GM18907 (cell line): ENCODE results near the gene THSD4.

ENCODE experiments used
- ATAC-seq: cut with Tn5 transposase; IDR thresholded peaks from one replicate; pipeline ENCODE4 v1.9.1; 2021; ENCODE audit warnings: mild to moderate bottlenecking, moderate library complexity; ENCODE audit not compliant: unreplicated experiment

THSD4 gene

DNA sequence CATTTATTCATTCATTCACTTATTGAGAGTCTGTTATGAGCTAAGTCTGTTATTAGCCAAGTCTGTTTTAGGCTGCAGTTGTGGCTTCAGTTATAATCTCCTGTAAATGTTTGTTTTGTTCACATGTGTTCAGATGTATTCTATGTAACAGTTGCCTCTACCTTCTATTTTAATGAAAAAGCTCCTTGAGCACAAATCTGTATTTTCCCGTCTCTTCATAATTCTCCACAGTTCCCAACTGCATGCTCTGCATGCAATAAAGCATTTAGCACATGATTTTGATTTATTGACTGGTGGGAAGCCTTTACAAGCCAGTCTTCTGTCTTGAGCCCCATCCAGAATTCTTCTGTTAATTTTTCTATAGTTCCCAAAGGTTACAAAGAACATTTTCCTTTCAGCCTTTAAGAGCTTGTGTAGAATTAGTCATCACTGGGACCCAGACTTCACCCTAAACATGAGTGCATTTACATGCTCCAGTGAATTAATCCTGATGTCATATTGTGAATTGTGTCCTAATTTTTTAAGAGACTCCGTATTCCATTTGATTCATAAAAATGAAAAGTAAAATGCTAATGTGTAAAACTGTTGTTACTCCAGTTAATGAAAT, 572.7 kb downstream of the THSD4 start:
- ATAC-seq: no peak

DNA sequence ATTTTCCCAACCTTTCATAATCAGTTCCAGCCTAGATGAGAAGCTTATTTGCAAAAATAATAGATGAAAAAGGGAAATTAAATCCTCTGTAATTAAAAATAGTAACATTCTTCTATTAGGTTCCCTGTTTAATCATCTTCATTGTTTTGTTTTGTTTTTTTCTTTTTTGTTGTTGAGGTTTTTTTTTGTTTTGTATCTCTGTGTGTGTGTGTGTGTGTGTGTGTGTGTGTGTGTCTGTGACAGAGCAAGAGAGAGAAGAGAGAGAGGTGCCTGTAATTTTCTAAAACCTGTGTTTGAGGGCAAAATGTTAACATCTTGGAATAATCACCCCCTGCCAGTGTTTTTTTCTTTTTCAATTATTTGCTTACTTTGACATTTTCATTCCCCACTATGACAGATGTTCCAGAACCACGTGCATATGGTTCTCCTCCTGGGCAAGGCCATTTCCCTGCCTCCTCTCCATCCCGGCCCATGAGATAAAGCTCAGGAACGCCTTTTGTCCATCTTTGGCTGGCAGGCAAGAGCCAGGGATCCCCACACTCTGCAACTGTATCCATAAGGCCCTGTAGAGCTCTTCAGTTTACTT, 573.3 kb downstream of the THSD4 start:
- no peak for ATAC-seq

DNA sequence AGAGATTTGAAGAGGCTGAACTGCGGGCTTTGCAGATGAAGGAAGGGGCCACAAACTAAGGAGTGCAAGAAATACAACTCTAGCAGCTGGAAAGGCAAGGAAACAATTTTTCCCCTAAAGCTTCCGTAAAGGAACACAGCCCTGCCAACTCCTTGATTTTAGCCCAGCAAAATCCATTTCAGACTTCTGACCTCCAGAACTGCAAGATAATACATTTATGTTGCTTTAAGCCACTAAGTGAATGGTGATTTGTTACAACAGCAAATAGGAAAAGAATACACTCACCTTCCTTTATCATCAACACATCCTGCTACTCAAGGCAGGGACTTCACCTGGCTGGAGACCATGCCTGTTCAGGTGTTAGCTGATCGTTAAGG, 575.8 kb downstream of the THSD4 start:
- no peak for ATAC-seq

DNA sequence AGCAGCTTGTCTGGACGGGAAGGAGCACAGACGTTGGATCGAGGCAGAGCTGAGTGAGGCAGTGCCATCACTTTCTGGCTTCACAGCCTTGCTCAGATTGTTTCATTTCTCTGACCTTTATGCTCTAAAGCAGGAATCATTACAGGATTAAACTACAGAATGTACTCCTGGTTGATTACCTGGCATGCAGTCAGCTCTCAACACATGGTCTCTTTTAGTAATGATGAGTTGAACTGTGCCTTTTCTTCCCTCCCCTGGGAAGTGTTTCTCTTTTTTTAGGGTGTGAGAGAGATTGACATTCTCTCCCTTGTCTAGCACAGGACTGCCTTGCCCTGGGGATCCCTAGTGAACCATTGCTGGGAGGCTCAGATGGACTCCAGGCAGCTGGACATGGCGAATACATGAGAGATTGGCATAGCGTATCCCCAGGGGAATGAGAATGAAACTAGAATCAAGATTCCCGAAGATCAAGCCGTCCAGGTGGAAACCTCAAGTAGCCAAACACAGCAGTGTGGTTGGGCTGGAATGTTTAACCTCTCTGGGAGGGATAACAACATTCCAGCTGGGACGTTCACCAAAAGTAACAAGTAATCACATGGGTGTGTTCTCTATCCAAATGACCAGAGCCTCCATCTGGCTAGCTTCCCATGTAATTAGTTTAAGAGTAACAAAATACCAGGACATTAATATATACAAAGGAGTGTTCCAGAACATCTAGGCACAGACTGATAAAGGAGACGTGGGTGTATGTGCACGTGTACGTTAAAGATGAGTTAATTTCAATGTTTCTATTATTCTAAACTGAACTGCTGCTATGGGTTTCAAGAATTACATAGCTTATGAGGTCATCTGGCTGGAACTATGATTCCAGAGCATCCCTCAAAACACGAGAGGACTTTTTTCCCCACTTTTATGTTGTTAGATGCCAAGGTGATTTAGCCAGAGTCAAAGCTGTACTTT, 576.5 kb downstream of the THSD4 start:
- no peak for ATAC-seq

DNA sequence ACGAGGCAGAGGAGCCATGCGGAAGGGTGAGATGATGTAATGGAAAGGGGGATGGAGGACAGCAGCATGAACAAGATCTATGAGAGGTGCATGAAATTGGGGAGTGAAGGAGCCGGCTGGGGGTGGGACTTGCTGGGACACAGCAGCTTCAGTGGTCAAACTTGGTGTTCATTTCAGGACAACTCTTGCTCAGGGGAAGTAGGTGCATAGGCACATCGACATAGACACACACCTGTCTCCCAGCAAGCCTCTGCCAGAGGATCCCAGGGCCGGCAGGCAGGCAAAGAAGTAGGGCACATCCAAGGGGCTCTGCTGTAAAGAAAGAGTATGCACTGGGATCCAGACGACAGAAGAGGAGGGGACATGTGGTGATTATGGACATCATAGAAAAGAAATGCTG, 582.0 kb downstream of the THSD4 start:
- ATAC-seq: no peak

GRCh38 chr15:71698030-71698429, 582.8 kb downstream of the THSD4 start:
- ATAC-seq: no peak

DNA sequence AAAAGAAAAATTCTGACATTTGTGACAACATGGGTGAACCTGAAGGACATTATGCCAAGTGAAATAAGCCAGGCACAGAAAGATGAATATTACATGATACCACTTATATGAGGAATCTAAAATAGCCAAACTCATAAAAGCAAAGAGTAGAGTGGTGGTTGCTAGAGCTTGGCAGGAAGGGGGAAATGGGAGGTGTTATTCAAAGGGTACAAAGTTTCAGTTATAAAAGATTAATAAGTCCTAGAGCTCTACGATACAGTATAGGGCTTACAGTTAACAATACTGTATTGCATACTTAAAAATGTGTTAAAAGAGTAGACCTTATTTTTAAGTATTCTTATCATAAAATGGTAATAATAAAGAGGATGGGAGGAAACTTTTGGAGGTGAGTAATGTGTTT, 583.5 kb downstream of the THSD4 start:
- no peak for ATAC-seq

DNA sequence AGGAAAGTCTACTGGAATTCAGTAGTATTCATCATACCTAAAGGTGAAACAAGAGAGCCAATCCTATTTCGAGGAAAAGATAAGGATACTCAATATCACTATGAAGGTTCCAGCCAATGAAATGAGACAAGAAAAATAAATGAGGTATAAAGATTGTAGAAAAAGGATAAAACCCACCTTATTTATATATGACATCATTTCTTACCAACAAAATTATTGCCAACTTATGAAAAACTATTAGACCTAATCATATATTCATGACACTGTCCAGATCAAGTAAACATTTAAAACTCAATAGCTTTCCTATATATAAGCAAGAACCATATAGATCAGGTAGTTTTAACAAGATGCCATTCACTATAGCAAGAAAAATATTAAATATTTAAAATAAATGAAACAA, 584.7 kb downstream of the THSD4 start:
- ATAC-seq: no peak

DNA sequence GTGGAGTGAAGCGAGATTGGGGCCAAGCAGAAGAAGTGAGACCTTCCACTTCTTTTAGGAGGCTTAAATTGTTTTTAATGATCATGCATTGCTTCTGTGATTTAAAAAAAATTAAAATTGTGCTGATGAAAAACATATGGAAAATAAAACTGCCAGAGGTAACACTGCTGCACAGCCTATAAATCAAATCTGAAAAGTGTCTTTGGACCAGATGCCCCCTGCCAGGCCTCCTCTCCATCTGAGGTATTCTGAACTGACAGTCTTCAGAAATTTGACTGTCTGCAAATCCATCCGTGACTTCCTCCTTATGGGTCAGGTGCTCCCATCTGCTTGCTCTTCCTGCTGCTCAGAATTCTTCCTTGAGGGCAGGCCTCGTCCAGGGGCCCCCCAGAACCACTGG, 586.5 kb downstream of the THSD4 start:
- no peak for ATAC-seq

DNA sequence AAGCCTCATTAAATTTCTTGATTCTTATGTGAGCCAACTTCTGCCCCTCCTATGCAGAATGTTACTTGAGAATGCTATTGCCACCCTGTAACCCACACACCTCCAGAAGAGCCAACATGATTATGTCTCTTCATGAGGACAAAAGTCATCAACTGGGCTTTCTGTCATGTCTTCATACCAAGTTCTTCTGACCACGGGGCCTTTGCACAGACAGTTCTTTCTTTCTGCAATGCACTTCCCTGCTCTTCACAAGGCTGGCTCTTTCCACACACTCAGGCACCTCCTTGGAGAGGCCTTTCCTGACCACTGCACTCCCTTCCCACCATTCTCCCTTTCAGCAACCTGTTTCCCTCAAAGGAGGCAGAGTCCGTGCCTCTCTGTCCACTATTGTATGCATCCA, 587.2 kb downstream of the THSD4 start:
- ATAC-seq: no peak

GRCh38 chr15:71705151-71705550, 589.9 kb downstream of the THSD4 start:
- ATAC-seq: no peak

GRCh38 chr15:71706461-71707229, 591.4 kb downstream of the THSD4 start:
- no peak for ATAC-seq

GRCh38 chr15:71707230-71708050, 592.2 kb downstream of the THSD4 start:
- no peak for ATAC-seq

DNA sequence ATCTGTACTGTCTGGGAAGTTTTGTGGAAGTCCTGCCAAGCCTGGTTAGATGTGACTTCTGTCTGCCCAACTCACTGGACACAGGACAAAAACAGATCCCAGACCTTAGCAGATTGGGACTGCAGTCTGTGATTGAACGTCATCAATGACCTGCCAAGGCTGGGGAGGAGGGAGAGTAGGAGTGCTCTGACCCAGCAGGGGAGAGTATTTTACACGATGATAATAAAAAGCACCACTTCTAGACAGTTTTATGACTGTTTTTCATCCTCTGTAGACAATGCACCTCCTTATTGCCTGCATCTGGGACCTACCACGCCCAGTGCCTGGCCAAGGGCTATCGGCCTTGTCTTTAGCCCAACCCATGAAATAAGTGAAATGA, 592.8 kb downstream of the THSD4 start:
- ATAC-seq: no peak

GRCh38 chr15:71708741-71709140, 593.5 kb downstream of the THSD4 start:
- ATAC-seq: no peak

DNA sequence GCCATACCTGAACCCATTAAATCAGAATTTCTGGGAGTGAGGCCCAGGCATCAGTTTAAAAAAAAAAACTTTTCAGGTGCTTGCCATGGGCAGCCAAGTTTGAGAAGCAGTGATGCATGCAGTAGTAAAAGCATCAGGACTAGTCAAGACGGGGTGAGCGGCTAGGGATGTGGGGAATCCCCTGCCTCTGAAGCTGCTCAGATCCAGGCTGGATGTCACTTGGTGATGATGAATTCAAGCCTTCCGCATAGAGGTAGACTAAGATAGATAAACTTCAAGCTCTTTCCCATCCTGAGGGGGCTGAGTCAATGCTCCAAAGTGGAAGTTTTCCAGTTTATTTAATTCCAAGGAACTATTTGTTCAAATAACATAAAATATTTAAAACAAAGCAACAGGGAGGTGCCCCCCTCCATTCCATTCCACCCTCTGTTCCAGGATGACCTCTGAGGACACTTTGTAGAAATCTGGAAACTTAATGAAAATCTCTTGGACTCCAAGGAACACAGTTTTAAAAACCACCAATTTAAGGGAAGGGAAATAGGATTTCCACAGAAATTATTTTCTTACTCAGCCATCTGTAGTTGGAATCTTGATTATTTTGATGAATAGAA, 594.6 kb downstream of the THSD4 start:
- ATAC-seq: no peak

DNA sequence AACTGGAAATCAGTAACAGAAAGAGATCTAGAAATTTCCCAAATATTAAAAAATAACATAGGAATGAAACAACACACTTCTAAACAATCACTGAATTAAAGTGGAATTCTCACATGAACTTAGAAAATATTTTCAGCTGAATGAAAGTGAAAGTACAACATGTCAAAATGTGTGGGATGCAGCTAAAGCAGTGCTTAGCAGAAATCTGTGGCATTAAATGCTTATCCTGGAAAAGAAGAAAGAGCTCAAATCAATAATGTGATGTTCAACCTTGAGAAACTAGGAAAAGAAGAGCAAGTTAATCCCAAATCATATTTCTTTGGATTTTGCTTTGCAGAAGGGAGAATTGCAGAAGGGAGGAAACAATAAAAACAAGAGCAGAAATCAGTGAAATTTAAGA, 596.9 kb downstream of the THSD4 start:
- ATAC-seq: no peak

DNA sequence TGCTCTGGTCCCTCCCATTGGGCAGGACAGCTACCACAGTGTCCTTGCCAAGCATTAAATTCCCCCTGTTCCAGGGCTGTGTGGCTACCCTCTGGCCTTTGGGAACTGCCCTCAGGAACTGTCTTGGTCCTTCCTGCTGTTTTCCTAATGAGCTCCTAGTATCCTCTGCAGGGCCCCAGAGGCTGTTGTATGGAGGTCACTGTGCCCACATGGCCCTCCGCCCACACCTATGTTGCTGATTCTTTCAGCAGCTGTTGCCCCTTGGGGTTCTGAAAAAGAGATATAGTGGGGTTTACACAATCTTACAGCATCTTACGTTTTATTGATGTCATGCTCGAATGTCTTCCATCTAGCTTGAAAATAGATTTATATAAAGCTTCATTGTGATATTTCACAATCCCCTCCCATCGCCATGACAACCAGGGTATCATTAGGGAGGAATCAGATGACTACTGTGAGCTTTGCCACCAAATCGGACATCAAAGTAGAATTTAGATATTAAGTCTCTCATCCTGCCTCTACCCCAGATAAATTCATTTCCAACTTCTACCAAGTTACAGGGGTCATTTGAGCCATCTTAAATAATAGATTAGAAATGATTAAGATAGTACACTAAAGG, 598.0 kb downstream of the THSD4 start:
- no peak for ATAC-seq

GRCh38 chr15:71715914-71716313, 600.6 kb downstream of the THSD4 start:
- ATAC-seq: no peak

GRCh38 chr15:71716990-71717389, 601.7 kb downstream of the THSD4 start:
- no peak for ATAC-seq
